GM10266 (cell line): ENCODE data around the gene SUN5.
"Not testable (repeated sequence)": the region's sequence is repeated elsewhere in the genome, so short reads cannot be mapped to it uniquely, and the experiment has no call there.

ENCODE experiments used
- DNase-seq: peaks from one replicate; pipeline ENCODE4 v3.0.0; 2012; ENCODE audit errors: extremely low spot score
- TF ChIP-seq, protein P1 (sequence below): IDR thresholded peaks from 2 replicates; pipeline ENCODE4 v1.5.1; 2012; ENCODE audit warnings: mild to moderate bottlenecking, low read depth; ENCODE audit not compliant: control insufficient read depth, insufficient read depth; ENCODE audit errors: missing control alignments

SUN5 gene

DNA sequence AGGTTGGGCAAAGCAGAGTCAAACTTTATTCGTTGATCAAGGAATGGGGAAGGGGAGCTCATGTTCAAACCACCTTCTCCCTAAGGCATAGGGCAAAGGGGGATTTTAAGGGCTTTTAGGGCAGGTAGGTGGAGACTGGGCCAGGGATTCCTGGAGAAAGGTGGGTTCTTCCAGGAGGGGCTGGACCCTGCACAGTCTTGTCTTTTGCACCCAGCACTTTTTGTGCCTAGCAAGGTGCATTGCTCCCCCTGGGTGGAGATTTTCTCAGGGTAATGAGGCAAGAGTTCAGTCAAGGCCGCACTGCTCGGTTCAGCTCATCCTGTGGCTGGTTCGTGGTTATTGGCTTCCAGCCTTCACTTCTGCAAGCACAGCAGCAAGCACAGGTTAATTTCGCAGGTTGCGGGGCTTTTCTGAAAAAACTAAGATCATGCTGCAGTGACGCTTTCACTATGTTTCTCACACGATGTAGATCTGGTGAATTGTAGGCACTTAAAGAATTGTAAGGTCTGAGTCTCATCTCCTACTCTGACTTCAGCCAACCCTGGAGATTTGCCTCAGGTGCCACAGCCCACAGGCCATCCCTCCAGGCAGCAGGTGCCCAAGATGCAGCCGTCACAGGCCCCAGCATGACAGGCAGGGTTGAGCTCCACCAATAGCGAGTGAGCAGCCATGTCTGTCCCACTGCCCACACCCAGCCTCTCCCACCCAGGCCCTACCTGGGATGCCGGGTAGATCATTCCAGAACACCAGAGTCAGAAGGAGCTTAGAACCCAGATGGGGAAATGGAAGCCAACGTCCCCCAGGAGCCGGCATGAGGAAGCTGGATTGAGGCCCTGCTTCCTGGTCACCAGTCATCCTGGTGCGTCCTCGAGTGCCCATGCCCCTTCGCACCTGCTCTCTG, 37.1 kb downstream of the SUN5 start:
- DNase-seq, result no peak
- TF ChIP-seq, protein P1, sequence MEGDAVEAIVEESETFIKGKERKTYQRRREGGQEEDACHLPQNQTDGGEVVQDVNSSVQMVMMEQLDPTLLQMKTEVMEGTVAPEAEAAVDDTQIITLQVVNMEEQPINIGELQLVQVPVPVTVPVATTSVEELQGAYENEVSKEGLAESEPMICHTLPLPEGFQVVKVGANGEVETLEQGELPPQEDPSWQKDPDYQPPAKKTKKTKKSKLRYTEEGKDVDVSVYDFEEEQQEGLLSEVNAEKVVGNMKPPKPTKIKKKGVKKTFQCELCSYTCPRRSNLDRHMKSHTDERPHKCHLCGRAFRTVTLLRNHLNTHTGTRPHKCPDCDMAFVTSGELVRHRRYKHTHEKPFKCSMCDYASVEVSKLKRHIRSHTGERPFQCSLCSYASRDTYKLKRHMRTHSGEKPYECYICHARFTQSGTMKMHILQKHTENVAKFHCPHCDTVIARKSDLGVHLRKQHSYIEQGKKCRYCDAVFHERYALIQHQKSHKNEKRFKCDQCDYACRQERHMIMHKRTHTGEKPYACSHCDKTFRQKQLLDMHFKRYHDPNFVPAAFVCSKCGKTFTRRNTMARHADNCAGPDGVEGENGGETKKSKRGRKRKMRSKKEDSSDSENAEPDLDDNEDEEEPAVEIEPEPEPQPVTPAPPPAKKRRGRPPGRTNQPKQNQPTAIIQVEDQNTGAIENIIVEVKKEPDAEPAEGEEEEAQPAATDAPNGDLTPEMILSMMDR, result no peak

DNA sequence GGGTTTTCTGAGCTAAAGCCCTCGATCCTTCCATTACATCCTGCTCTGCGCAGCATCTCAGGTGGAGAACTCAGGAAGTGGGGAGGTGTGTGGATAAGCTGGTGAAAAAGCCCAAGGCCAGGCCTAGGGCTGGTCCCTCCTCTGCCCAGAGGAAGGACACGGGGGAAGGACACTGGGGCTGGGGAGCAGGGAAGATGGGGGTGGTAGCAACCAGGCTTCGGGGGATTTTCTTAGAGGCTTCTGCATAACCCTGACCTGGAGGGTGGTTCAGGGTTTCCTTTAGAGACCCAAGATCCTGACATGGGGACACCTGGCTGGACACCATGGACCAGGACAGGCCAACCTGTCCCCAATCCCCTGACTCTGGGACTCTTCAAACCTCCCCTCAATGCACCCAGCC, 37.9 kb downstream of the SUN5 start:
- TF ChIP-seq, protein P1, result no peak
- DNase-seq, result no peak

DNA sequence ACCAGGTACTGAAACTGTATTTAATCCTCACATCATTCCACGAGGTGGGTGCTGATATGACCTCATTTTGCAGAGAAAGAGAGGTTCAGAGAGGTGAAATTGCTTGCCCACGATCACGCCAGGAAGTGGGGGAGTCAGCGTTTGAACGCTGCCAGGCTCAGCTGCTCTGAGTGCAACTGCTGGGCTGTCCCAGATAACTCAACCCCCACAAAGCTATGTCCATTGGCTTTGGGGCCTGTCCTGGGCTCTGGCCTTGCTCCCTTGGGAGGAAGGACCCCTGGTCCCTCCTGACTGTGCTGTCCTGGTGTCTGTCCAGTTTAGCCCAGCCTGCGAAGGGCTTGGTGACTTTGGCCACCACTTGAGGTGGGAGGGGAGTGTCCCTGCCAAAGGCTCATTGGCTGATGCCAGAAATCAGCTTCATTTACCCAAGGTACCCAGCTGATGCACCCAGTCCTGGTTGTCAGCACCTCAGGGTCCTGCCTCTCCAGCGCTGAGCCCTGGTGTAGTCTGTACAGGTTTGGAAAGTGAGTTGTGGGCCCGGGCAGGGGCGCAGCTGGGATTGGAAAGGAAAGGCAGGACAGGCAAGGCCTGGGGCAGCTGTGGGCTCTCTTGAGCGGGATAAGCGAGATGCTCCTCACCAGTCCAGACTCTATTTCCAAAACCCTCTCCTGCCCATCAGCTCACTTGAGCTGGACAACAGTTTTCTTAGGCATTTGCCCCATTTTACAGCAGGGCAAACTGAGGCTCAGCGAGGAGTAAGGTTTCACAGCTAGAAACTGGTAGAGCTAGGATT, 38.5 kb downstream of the SUN5 start:
- DNase-seq, result no peak
- TF ChIP-seq, protein P1, result no peak

DNA sequence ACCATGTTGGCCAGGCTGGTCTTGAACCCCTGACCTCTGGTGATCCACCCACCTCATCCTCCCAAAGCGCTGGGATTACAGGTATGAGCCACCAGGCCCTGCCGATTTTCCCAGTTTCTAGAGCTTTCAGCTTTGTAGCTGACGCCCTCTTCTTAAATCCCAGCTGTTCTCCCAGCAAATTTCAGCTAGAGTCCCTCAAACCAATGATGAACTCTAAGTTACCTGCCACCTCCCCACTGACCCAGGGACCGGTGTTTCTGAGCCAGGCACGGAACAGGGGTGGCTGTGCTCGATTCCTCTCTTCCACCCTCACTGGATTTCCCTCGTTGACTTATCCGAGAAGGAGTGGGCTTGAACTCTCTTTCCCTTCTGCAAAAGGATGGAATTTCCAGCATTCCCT, 39.1 kb downstream of the SUN5 start:
- DNase-seq, result no peak
- TF ChIP-seq, protein P1, result no peak

DNA sequence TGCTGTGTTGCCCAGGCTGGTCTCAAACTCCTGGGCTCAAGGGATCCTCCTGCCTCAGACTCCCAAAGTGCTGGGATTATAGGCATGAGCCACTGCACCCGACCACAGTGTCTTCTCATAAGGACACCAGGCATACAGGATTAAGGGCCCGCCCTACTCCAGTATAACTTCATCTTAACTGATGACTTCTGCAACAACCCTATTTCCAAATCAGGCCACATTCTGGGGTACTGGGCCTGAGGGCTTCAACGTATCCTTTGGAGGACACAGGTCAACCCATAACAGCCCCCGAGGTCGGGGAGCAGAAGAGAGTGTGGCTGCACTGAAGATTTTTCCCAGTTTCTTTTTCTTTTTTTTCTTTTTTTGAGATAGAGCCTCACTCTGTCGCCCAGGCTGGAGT, 39.7 kb downstream of the SUN5 start:
- TF ChIP-seq, protein P1, result no peak

DNA sequence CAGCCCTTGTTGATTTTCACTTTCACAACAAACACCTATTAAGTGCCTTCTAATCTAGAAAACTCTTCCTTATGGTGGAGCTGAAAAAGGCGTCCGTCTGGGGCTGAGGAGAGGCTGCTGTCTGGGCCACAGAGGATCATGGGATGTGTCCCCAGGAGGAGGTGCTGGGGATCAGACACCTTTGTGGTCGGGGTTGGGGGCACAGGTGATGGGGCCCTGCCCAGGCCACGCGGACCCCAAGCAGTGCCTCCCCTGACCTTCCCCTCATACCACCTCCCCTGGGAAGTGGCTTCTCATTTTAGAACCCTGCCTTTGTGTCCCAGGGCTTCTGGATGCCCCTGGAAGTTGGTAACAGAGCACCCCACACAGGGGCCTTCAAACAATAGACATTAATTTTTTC, 41.1 kb downstream of the SUN5 start:
- no peak for DNase-seq
- TF ChIP-seq, protein P1, result no peak

More for the DNA sequence above, 39.7 kb downstream of the SUN5 start:
- DNase-seq, result no peak

DNA sequence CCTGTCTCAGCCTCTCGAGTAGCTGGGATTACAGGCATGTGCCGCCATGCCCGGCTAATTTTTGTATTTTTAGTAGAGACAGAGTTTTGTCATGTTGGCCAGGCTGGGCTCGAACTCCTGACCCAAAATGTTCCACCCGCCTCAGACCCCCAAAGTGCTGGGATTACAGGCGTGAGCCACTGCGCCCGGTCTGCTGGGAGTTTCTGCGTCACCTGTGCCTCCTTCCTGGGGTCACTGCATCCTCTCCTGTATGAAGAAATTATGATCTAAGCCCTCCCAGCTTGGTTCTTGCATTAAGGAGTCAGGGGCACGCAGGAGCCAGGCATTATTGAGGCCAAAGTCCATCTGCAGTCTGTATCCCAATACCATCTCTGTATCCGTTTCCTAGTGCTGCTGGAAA, 41.6 kb downstream of the SUN5 start:
- DNase-seq, result not testable (repeated sequence)
